ENCODE data around the gene COL9A1.
"Not testable (repeated sequence)": the region's sequence is repeated elsewhere in the genome, so short reads cannot be mapped to it uniquely, and the experiment has no call there.

Gene COL9A1

DNA sequence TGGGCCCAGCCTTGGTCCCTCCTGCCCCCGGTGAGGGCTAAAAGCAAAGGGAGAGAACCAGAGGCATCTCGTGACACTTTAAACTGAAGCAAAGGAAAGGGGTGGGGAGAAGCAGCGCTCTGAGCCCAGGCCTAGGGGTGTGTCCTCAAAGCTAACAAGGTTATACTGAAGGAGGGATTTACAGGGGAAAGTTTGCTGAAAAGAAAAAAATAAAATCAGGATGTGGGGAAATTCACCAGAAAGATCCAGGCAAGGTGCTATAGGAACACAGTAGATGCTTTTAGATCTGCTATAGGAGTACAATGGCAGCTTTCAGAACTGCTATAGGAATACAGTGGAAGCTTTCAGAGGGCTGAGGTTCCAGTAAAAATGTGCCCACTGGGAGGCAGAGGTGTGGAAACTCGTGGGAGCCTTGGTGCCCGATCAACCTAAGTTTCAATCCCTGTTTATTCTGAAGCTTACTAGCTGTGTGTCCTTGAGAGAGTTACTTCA, at the start of gene COL9A1:
TSS of gene COL9A1 (minus strand) at position 51 of the 492 bp plus-strand sequence. CDS start 160 bp downstream, outside the sequence.
- DNase-seq, result no peak

- DNase-seq, result no peak
Observed at GRCh38 chr6:70351461-70351860, 48.6 kb upstream of the COL9A1 start.

DNA sequence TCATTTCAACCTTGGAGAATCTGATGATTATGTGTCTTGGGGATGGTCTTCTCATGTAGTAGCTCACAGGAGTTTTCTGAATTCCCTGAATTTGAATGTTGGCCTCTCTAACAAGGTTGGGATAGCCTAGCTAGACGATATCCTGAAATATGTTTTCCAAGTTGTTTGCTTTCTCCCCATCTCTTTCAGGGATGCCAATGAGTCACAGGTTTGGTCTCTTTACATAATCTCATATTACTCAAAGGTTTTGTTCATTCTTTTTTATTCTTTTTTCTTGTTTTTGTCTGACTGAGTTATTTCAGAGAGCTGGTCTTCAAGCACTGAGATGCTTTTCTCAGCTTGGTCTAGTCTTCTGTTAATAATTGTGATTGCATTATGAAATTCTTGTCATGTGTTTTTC, 42.7 kb upstream of the COL9A1 start:
- no peak for DNase-seq

DNA sequence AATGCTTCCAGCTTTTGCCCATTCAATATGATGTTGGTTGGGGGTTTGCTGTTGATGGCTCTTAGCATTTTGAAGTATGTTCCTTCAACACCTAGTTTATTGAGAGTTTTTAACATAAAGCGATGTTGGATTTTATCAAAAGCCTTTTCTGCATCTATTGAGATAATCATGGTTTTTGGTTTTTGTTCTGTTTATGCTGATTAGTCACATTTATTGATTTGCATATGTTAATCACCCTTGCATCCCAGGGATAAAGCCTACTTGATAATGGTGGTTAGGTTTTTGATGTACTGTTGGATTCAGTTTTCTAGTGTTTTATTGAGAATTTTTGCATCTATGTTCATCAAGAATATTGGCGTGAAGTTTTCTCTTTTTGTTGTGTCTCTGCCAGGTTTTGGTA, 40.4 kb upstream of the COL9A1 start:
- no peak for DNase-seq

- not testable (repeated sequence) for DNase-seq
Observed at GRCh38 chr6:70339810-70340209, 36.9 kb upstream of the COL9A1 start.

- no peak for DNase-seq
Observed at GRCh38 chr6:70338775-70339174, 35.9 kb upstream of the COL9A1 start.

DNA sequence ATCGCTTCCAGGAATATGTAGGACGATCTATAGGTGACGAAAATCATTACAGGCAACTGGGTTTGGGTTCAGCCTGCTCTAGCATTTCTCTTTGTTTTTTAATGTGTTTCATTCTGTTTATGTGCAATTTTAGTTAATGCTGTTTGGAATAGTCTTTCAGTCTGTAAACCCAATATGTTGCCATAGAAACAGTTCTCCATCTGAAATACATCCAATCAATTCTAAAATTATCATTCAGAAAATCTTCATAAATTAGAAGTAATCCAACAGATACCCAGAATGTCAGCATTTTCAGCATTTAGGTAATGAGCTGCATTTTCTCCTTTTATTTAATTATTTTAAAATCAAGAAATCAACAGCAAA, 34.8 kb upstream of the COL9A1 start:
- DNase-seq, result no peak

DNA sequence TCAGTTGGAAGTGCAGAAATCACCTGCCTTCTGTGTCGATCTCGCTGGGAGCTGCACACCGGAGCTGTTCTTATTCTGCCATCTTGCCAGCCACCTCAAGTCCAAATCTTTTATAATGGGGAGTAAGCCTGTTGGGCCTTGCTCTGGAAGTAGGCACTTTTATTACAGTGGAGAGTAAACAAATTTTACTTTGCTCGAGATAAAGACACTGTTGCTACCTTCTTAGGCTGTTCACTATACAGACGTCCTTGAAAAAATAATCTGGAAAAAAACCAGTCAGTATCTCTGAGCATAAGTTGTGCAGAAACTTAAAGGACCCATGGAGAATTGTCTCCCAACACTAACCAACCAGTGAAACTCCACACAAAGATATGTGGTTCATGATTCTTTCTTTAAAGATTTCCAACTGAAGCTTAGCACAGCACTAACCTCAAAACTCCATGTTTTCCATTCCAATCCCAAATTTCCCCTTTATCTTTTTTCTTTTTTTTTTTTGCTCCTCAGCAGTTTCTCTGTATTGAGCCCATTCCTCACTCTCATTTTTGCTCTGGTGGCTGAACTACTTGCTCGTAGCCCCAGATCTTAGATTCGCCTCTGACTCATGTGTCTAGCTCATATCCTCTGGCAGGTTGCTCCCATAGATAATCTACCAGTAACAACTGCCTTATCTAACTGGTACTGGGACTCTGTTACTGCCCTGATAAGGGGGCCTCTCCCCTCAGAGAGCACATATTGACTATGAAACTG, 34.3 kb upstream of the COL9A1 start:
- DNase-seq, result no peak

DNA sequence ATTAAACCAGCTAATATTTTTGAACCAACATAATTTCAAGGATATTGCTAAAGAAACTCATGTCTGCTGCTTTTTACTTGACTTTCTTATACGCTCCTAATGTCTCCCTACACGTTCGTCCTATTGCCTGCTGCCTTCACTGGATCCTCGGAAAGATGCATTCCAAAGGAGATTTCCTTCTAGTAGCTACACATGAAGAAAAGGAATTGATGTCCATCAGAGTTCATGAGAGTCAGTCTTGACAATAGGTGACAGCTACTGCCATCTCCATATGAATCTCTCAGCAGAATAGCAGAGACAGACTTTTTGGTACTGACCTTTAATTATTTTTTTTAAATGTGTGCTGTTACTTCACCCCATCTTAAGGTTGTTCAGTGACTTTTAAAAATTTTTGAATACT, 24.2 kb upstream of the COL9A1 start:
- no peak for DNase-seq

GRCh38 chr6:70325009-70325408, 22.1 kb upstream of the COL9A1 start:
- no peak for DNase-seq

- DNase-seq, result not testable (repeated sequence)
Observed at GRCh38 chr6:70317799-70318198, 14.9 kb upstream of the COL9A1 start.

DNA sequence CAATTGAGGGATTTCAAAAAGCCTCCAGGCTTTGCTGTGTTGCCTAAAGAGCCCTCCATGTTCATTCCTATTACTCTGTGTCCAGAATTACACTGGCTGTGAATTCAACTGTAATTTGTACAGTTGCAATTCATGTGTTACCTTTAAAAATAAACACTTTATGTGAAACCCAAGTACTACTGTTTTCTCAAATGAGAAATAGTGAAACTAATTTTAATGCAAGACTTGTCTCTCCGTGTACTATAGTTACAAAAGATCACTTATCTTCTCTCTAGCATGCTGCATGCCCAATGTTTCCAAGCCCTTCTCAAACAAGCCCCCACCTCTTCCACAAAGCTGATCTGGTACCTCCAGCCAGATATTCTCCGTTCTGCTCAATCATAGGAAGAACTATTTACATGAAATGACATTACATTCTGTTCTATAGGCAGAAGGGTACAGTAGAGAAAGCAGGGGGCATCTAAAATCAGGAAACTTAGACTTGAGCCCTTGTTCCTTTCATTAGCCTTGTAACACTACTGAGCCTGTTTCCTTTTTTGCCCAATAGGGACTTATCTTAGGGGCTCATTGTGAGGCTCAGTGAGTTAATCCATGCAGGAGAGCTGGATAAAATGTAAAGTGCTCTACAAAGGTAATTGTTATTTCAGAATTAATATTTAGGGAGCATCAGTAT, 12.3 kb upstream of the COL9A1 start:
- no peak for DNase-seq

GRCh38 chr6:70314296-70314695, 11.4 kb upstream of the COL9A1 start:
- no peak for DNase-seq

GRCh38 chr6:70312165-70312745, 9.4 kb upstream of the COL9A1 start:
- no peak for DNase-seq

DNA sequence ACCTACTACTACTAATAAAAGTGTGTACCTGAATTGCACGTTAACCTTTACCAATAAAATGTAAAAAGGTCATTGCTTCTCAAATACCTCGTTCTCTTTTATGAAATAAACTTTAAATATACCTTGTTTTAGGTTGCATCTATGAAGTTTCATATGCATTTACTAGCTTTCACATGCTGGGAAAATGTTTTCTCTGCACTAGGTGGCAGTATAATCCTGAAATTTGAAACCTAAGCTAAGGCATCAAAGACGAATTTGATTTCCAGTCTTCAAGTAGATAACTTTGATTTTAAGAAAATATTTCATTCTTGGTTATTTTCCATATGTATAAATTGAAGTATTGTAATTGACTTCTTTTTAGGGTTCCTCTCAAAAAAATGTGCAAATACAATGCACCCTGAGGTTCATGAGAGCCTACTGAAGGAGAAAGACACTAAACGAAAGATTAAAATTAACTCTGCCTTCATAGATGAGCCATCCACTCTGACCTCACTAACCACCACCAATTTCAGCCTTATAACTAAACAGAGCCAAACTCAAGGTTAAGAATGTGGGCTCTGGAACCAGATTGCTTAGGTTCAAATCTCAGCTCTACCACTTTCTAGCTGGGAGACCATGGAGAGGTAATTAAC, 7.3 kb upstream of the COL9A1 start:
- no peak for DNase-seq

- DNase-seq, result no peak
Observed at GRCh38 chr6:70309243-70309642, 6.4 kb upstream of the COL9A1 start.

DNA sequence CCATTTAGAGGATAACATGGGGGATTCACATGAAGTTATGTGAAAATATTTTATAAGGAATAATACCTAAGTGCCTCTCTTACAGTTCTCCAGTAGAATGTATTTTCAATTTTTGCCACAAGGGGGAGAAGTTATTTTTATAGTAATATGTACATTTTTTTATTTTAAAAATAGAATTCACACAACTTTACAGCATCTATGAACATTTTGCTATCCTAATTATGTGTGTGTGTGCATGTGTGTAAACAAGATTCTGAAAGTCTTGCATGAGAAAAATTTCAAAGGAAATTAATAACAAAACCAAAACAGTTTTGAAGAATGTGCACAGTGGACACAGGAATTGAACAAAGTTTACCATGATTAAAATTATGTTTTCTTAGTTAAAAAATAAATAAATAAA, 5.3 kb upstream of the COL9A1 start:
- not testable (repeated sequence) for DNase-seq

GRCh38 chr6:70307008-70307407, 4.1 kb upstream of the COL9A1 start:
- no peak for DNase-seq

GRCh38 chr6:70304616-70305015, 1.7 kb upstream of the COL9A1 start:
- DNase-seq, result no peak

DNA sequence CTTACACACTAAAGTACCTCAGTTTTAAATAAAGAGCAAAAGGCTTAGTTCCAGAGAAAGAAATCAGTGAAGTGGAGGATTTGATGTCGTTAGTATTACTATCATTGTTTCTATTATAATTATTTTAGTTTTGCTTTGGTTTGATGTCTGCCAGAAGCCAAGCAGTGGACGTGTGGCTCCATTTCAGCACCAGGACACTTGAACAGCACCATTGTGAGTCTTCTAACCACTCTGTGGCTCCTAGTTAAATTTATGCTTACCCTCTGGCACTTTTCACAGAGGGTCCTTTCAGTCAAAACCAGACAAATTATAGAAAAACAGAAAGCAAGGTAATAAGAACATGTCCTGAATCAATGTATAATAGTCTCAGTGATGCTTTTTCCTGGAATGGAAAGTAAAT, 3.4 kb downstream of the COL9A1 start:
- no peak for DNase-seq

GRCh38 chr6:70298068-70298467, 4.8 kb downstream of the COL9A1 start:
- DNase-seq, result no peak

DNA sequence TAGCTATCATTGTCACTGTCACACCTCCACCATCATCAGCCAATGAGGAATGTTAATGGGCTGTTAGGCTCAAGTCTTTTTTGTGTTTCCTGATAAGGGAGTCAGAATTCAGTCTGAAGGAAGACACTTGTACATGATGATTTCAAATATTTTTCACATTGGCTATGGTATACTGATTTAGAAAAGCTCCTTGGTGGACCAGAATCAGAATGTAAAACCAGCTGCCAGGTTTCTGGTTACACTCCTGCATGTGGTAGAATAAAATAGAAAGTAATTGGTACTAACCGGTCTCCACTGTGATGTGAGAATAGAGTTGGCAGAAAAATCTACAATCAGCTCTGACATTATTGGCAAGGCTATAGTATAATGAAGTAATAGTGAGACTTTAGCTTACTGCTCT, 10.7 kb downstream of the COL9A1 start:
- no peak for DNase-seq

DNA sequence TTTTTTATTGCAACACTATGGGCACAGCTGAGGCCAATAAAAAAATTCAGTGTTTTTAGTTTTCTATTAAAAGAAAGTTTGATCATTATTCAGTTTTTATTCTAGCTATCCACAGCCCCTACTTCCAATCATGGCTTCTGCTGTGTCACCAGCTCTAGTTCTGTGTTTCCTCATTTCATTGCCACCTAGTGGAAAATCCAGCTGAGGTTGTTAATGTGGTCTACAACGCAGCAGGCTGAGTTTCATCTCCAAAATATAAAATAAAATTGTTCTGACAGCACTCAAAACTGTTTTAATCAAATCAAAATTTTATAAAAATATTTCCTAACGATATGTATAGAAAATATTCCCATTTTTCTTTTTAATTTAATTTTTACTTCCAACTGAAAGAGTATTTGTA, 13.6 kb downstream of the COL9A1 start:
- no peak for DNase-seq

- DNase-seq, result no peak
Observed at GRCh38 chr6:70286905-70287304, 16.0 kb downstream of the COL9A1 start.
